ENCODE data around the gene ARHGAP6.
"Not testable (repeated sequence)": the region's sequence is repeated elsewhere in the genome, so short reads cannot be mapped to it uniquely, and the experiment has no call there.

The ARHGAP6 gene

GRCh38 chrX:11159149-11159548 lies 506.6 kb downstream of the ARHGAP6 start:
- DNase-seq (ENCODE audit: low spot score) = no peak

GRCh38 chrX:11151799-11152559 lies 513.7 kb downstream of the ARHGAP6 start:
- no peak for DNase-seq (ENCODE audit: low spot score)

- no peak for DNase-seq (ENCODE audit: low spot score)
Observed at GRCh38 chrX:11148401-11148800, 517.3 kb downstream of the ARHGAP6 start.

- no peak for DNase-seq (ENCODE audit: low spot score)
Observed at GRCh38 chrX:11146411-11146810, 519.3 kb downstream of the ARHGAP6 start.

GRCh38 chrX:11143931-11144678 lies 521.6 kb downstream of the ARHGAP6 start:
- peak; percentile 67 for DNase-seq (ENCODE audit: low spot score)

GRCh38 chrX:11138498-11139390 lies 527.0 kb downstream of the ARHGAP6 start:
- DNase-seq (ENCODE audit: low spot score) = no peak

GRCh38 chrX:11137543-11138139 lies 528.1 kb downstream of the ARHGAP6 start:
- peak; percentile 9 for DNase-seq (ENCODE audit: low spot score)

- DNase-seq (ENCODE audit: low spot score) = no peak
Observed at GRCh38 chrX:11135564-11136185, 530.0 kb downstream of the ARHGAP6 start.

- no peak for DNase-seq (ENCODE audit: low spot score)
Observed at GRCh38 chrX:11131146-11131545, 534.6 kb downstream of the ARHGAP6 start.

GRCh38 chrX:11130136-11130535 lies 535.6 kb downstream of the ARHGAP6 start:
- DNase-seq (ENCODE audit: low spot score) = no peak

GRCh38 chrX:11129534-11130105 lies 536.1 kb downstream of the ARHGAP6 start:
- DNase-seq (ENCODE audit: low spot score) = no peak

GRCh38 chrX:11125060-11125459 lies 540.7 kb downstream of the ARHGAP6 start:
- no peak for DNase-seq (ENCODE audit: low spot score)

GRCh38 chrX:11124112-11124511 lies 541.6 kb downstream of the ARHGAP6 start:
- DNase-seq (ENCODE audit: low spot score) = no peak

- DNase-seq (ENCODE audit: low spot score) = not testable (repeated sequence)
Observed at GRCh38 chrX:11123087-11123486, 542.6 kb downstream of the ARHGAP6 start.

GRCh38 chrX:11119313-11119943 lies 546.3 kb downstream of the ARHGAP6 start:
- no peak for DNase-seq (ENCODE audit: low spot score)

- DNase-seq (ENCODE audit: low spot score) = no peak
Observed at GRCh38 chrX:11117745-11118144, 548.0 kb downstream of the ARHGAP6 start.

- DNase-seq (ENCODE audit: low spot score) = no peak
Observed at GRCh38 chrX:11113731-11114130, 552.0 kb downstream of the ARHGAP6 start.

GRCh38 chrX:11111947-11112346 lies 553.8 kb downstream of the ARHGAP6 start:
- DNase-seq (ENCODE audit: low spot score) = no peak

- peak; percentile 84 for DNase-seq (ENCODE audit: low spot score)
Observed at GRCh38 chrX:11111037-11111851, 554.5 kb downstream of the ARHGAP6 start, which contains the start of gene HCCS. TSS of gene HCCS (plus strand) at chrX:11111332. CDS start at chrX:11112061, 729 bp downstream.

GRCh38 chrX:11109968-11110367 lies 555.8 kb downstream of the ARHGAP6 start:
- peak; percentile 6 for DNase-seq (ENCODE audit: low spot score)
